HG03039 (cell line): Measurements from ENCODE around the gene WSB1.
"Not testable (repeated sequence)": the region's sequence is repeated elsewhere in the genome, so short reads cannot be mapped to it uniquely, and the experiment has no call there.

Source experiments
- ATAC-seq: cut with Tn5 transposase; IDR thresholded peaks from one replicate; pipeline ENCODE4 v1.9.1; 2021; ENCODE audit warnings: mild to moderate bottlenecking, moderate library complexity; ENCODE audit not compliant: unreplicated experiment

The WSB1 gene

DNA sequence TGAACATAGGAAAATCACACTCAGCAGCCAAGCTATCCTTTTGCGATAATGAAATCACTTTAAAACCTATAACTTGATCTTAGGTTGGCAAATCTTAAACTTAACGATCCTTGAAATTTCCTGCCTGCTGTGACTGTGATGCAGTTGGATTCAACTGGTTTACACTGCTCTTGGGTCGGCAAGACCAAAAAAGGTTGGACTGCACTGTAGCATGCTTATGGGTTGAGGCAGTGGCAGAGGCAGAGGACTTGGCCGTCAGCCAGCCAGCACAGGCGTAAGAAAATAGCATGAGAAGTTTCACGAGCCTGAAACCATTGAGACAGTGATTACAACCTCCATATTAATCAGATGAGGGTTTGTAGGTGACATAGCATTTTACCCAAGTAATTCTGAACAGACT, 21.4 kb downstream of the WSB1 start:
- ATAC-seq = no peak

DNA sequence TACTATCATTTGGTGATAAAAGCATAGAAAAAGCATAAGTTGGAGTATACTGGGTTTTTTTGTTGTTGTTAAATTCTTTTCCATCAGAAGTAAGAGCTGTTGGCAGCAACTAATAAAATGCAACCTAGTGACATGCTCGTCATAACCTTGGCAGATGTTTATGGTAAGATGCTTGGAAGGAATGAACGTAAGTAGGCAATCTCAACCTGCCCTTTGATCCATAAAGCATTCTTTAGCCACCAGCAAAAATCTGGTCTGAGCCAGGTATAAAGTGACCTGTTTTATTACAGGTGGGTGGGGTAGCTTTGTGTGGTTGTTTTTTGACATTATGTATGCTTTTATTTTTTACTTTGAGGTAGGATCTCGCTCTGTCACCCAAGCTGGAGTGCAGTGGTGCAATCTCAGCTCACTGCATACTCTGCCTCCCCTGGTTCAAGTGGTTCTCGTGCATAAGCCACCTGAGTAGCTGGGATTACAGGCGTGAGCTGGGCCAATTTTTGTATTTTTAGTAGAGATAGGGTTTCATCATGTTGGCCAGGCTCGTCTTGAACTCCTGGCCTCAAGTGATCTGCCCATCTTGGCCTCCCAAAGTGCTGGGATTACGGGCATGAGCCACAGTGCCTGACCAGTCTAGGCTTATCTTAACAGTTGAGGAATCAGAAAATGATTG, 22.0 kb downstream of the WSB1 start:
- ATAC-seq = no peak

DNA sequence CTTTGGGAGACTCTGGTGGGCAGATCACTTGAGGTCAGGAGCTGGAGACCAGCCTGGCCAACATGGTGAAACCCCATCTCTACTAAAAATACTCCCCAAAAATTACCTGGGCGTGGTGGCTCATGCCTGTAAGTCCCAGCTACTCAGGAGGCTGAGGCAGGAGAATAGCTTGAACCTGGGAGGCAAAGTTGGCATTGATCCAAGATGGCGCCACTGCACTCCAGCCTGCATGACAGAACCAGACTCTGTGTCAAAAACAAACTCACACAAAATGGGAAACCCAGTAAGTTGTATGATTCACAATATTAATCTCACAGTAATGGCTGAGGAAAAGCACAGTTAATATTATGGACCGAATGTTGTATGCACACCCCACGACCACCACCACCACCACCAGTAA, 24.3 kb downstream of the WSB1 start:
- no peak for ATAC-seq

DNA sequence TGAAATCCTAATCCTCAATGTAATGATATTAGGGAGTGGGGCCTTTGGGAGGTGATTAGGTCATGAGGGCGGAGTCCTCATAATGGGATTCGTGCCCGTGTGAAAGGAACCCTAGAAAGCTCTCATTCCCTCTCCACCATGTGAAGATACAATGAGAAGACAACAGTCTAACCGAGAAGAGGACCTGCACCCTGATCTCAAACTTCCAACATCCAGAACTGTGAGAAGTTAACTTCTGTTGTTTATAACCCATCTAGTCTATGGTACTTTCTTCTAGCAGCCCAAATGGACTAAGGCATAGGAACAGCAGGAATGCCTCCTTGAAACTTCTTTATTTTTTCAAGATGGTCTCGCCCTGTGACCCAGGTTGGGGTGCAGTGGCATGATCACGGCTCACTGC, 24.7 kb downstream of the WSB1 start:
- no peak for ATAC-seq

DNA sequence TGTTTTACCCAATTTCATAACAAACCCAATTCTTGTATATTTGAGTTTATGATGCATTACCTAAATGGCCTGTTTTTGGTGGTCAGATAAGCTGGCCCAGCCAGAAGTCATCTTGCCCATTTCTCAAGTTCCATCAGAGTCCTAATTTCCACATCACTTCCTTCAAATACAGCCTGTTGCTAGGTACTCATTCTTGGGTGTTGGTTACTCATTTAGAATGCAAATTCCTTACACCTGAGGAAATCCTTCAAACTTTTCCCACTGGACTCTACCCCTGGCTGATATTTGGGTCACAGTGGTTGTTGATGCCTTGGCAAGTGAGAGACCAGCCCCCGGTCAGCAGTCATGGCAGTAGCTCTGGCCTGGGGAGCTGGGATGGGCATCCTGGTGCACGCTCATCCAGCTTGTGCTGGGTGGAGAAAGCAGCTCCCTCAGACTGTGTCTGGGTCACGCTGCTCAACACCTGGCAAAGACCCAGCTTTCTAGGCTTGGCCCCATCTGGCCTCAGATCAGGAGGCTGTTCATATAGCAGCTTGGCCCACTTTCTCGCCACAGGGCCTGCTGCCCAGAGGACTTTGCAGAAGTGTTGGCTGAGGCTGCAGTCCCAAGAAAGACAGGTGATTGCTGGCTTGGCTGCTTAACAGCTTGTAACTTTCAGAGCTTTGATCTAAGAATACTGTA, 25.8 kb downstream of the WSB1 start:
- ATAC-seq = no peak

DNA sequence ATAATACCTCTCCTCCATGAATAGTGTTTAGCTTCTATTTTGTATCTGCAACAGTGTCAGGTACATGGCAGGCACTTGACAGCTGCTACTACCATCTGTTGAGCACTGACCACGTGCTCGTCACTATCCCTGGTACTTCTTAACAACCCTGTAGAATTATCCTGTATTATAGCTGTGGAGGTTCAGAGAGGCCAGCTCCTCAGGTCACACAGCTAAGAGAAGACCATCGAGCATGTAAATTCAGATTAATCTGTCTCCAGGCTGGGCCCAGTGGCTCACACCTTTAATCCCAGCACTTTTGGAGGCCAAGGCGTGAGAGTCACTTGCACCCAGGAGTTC, 26.3 kb downstream of the WSB1 start:
- ATAC-seq = no peak

DNA sequence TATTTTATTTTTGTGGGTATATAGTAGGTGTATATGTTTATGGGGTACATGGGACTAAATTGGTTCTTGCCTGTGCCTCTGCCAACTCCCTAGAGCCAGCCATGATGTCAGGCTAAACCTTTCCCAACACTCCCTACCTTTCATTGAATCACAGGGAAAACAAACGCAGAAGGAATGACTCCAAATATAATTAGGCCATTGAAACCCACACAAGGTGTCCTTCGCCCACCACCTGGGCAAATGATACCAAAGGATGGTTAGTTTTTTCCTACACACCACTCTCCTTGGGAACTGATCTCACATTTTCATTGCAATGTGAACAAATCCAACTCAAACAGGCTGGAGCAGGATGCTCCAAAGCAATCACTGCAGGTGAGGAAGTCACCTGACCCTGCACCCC, 27.5 kb downstream of the WSB1 start:
- ATAC-seq = no peak

DNA sequence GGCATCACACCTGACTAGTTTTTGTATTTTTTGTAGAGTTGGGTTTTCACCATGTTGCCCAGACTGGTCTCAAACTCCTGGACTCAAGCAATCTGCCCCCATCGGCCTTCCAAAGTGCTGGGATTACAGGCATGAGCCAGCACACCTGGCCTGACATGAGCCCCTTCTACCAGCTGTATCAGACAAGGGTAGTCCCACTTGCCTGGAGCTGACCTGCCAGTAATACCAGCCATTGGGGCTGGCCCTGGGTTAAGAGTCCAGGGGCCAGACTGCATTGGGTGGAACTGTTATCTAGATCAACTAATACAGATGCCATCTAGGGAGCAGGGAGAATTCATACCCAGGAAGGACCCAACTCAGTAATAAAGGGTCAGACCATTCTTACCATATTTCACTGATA, 28.1 kb downstream of the WSB1 start:
- no peak for ATAC-seq

DNA sequence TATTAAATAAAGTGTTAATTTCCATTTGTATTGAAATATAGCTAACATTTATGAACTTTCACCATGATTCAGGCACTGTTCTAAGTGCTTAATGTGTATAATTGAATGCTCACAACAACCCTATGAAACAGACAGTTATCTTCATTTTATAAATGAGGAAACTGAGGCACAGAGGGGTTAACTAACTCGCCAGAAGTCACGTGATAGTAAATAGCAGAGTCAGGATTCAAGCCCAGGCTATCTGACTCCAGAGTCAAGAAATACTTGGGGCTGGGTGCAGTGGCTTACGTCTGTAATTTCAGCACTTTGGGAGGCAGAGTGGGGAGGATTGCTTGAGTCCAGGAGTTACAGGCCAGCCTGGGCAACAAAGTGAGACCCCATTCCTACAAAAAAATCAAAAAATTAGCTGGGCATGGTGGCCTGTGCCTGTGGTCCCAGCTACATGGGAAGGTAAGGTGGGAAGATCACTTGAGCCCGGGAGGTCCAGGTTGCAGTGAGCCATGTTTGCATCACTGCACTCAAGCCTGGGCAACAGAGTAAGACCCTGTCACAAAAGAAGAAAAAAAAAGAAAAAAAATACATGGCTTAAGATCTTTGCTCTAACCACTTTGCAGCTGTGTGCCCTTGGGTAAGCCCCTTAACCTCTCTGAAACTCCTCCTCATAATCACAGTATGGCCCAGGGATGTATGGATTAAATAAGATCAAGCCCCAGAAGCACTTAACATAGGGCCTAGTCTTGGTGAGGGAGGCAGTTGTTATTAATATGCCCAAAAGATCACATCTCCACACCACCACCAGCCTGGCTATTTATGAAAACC, 29.0 kb downstream of the WSB1 start:
- no peak for ATAC-seq

DNA sequence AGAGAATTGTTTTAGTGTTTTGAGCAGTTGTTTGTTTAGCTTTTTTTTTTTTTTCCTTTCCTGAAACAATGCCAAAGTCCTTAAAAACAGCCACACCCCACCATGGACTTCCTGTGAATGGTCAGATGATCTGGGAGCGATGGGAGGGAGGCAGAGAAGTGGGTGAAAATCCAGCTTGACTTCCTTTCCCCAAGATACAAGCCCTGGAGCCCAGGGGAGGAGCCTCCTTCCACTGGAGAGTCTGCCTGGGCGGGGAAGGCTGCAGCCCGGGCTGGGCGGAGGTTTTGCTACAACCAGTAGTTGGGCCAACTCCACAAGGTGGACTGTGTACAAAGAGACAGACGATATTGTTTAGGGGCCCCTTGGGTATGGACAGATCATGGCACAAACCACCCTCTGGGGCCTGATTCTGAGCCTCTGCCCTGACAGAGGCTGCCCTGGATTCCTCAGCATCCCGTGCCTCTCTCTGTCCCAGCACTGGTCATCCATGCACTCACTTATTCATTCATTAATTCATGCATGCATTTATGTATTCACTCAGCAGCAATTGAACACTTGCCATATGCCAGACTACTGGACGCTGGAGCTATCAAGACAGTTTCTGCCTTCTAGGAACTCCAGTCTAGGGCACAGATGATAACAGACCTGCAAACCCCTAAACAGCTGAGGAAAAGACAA, 29.8 kb downstream of the WSB1 start:
- no peak for ATAC-seq

DNA sequence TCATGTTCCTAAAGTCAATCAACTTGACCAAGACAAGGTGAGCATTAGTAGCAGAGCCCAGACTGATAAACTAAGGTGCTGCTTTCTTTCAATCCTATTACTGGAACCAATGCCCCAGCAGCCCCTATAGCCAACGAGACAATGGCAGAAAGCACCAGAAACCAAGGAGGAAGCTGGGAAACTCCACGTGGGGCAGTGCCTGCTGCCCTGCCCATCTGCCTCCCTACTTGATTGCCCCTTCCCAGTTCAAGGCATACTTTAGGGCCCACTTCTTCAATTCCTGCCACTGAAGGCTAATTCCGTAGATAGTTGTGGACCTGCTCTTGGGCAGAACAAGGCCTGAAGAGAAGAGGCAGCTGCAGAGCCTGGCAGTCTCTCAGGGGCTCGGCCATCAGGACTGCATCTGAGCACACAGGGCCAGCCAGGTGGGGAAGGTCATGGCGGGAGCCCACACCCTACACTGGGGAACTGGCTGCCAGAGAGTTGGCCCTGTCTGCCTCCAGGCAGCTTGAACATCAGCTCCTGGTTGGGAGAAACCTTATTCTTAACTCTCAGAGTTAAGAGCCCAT, 30.9 kb downstream of the WSB1 start:
- ATAC-seq = no peak

DNA sequence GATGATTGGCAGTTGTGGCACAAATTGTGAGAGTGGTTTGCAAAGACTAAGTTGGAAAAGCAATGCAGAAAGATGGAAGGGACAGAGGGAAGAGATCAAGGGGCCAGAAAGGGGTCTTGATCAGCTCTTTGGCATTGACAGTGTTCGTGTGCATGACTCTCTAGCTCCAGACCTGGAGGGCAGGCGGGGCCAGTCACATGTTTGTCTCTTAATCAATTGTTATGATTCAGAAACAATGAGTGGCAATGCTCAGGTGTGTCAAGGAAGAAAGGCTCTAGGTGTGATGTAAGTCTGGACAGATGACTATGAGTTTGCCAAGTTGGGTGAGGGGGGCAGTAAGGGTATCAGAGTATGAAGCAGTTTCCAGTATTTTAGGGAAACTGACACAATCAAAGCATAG, 32.1 kb downstream of the WSB1 start:
- no peak for ATAC-seq

DNA sequence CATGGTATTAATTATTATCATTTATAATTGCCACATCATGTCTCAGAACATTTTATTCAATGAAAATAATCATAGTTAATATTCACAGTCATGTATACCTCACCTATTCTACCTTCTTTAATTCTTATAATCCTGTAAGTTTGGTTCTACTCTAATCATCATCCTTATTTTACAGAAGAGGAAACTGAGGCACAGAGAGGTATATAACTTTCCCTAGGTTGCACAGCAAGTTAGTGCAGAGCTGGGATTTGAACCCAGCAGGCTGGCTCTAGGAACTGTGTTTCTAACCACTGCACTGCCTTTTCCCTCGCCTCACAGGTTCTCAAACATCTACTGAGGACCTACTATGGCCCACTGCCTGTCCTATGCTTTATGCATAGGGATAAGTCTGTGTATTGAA, 32.7 kb downstream of the WSB1 start:
- no peak for ATAC-seq

DNA sequence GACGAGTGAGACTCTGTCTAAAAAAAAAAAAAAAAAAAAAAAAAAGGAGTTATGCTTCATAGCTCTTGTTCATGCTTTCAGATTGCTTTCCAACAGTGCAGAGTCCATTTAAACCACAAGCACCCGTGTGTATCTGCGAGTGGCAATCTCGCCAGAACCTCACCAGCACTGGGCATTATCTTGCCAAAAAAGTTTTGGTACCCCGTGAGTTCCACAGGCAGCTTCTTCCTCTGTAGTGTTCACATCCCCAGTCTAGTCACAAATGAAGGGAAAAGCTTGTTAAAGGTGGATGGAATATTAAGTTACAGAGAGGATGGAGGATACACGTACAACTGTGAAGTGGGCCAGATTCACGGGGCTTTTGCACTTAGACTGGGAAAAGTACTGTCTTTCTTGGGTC, 33.5 kb downstream of the WSB1 start:
- ATAC-seq = no peak

DNA sequence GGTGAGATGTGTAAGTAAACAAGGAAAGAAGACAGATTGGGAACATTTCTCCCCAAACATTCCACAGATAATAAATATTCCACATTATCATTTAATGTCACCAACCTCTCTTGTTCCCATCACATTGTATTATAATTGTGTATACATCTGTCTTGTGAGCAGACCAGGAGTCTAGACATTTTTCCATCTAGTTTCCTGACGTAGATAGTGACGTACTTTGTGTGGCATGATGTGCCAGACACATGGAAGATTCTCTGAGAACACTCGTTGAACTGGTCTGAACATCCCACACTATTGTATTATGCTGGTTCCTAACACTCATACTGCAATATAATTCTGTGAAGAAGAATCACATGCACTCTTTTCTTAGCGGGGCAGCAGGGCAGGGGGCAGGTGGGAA, 34.0 kb downstream of the WSB1 start:
- no peak for ATAC-seq

DNA sequence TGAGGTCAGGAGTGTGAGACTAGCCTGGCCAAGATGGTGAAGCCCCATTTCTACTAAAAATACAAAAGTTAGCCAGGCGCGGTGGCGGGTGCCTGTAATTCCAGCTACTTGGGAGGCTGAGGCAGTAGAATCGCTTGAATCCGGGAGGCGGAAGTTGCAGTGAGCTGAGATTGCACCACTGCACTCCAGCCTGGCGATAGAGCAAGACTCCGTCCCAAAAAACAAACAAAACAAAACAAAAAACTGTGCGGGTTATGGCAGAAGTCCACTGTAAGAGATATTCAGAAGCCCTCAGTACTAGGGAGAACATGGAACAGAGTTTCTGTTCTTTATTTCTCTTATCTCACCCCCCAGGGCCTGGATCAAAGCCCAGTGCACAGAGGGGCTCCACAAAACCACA, 34.8 kb downstream of the WSB1 start:
- ATAC-seq = not testable (repeated sequence)

DNA sequence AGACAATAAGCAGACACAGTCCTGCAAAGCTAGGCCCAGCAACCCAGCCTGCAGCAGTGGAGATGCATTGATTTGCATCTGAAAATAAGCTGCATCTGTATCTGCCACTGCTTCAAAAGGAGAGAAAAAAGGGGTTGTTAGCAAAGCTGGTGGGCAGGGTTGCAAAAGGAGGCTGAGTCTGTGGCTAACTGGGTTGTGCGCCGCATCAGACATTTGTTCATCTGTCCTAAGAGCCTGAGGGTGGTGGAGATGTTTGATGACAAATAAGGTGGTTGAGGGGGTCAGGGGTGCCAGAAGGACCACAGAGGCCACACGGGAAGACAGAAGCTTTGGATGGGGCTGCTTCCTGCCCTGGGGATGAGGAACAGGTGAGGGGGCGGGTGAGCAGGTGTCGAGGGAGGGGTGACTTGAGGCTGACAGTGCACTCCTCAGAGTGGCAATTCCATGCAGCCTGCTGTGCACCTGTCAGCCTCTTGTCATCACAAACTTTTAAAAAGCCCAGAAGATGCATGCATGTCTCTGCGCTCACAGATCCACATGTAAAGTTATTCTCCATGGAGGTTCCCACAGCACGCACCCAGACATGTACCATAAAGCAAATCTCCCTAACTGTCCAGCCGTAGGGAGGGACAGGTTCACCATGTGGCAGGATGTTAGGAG, 35.4 kb downstream of the WSB1 start:
- no peak for ATAC-seq

DNA sequence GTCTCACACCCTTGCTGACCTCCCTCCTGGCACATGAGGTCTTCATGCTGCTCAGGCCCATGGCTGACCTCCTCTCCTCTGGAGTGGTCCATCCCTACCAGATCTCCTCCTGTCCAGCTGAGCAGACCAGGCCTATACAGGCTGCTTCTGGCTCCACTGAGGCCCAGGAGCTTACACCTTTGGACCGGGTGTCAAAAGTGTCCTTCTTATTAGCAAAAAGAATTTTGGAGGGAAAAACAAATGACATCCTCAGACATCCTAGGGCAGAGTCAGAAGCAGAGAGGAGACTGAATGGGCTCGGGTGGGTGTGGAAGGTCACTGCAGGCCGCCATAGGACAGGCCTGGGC, 38.1 kb downstream of the WSB1 start:
- no peak for ATAC-seq

DNA sequence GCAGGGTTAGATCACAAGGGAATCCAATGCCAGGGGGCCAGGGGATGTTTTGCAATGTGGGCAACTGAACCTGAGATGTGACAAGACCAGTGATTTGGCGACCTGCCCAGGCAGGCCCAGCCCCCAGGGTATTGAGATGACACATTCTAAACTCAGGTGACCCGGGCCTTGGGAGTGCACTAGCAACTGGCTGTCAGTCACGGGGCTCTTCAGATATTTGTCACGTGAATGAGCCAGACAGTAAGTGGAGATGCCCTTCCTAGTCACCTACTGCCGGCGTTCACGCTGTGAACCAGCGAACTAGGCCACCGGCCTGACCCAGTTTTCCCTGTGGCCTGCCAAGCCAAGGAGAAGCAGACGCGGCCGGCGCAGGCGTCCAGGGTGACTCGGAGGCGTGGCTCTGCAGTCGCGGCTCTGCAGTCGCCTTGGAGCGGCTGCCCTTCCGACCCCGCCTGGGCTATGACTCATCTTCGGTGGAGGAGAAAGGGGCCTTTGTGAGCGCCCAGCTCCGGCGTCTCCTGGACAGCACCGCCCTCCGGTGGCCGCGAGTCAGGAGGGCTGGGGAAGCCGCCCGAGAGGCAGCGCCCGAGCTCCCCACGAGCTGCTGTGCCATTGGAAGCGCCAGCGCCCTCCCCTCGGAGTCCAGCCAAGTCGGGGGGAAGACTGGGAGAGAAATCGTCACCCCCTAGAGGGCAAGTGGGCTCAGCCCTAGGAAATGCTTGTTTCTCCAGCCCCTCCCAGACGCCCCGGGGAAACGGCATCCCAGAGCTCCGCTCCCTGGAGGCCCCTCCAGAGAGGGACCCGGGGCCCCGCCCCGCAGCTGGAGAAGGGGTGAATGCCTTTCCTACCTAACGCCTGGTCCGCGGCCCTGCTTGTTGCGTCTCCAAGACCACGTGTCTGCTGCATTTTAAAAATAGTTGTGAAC, 38.8 kb downstream of the WSB1 start:
- peak; percentile 86 for ATAC-seq
